PFSK-1 (cell line): ENCODE data around the gene PMPCA.

Experiments used
- POLR2AphosphoS5 ChIP-seq: IDR thresholded peaks from 2 replicates; pipeline ENCODE4 v1.6.1; 2012; ENCODE audit warnings: low read depth, mild to moderate bottlenecking, control low read depth, low read length, moderate library complexity
- SIN3A ChIP-seq: IDR thresholded peaks from 2 replicates; pipeline ENCODE4 v1.6.1; 2012; ENCODE audit warnings: mild to moderate bottlenecking, low read length, moderate library complexity, borderline replicate concordance; ENCODE audit not compliant: insufficient read depth
- TAF1 ChIP-seq: IDR thresholded peaks from 2 replicates; pipeline ENCODE4 v1.6.1; 2012; ENCODE audit warnings: low read length, control low read depth, borderline replicate concordance; ENCODE audit not compliant: insufficient read depth
- TF ChIP-seq, protein P1 (sequence below), 2 experiments: IDR thresholded peaks; 2 replicates each; pipeline versions ENCODE4 v1.6.1 to v1.8.0; 2011 to 2012; ENCODE audit warnings: low read depth in 2 of 2, low read length in 2 of 2, control low read depth in 1 of 2, inconsistent platforms in 1 of 2, mild to moderate bottlenecking in 1 of 2, moderate library complexity in 1 of 2; ENCODE audit not compliant: insufficient read depth in 1 of 2

DNA sequence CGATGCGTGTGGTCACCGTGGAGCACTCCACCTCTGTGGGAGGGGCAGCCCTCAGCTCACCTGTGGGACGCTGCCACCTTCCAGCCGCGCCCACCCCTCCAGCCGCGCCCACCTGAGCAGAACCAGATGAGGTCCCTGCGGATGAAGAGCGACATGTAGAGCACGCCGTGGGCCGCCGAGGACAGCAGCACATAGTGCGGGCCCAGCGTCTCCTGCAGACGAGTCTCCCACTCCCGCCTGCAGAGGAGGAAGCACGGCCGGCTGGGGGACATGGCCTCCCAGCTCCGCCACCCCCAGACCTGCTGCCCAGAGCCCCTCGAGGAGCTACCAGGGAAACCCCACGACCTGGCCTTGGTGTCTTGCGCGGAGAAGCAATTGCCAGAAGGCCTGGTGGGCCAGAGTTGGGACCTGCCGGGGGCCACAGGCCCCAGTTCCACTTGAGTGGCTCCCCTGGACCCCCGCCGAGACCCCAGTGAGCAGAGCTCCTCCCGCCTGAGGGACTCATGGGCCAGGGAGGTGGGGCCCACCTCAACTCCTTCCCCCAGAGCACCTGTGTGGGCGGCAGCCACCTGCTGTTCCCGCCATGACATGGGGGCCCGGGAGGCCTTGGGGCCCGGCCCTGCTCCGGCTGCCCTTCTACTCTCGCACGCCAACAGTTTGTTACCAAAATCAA is 22.7 kb downstream of the PMPCA start:
- no peak for TF ChIP-seq SIN3A
- TF ChIP-seq POLR2AphosphoS5, result no peak
- TF ChIP-seq TAF1, result no peak
- TF ChIP-seq, protein P1, sequence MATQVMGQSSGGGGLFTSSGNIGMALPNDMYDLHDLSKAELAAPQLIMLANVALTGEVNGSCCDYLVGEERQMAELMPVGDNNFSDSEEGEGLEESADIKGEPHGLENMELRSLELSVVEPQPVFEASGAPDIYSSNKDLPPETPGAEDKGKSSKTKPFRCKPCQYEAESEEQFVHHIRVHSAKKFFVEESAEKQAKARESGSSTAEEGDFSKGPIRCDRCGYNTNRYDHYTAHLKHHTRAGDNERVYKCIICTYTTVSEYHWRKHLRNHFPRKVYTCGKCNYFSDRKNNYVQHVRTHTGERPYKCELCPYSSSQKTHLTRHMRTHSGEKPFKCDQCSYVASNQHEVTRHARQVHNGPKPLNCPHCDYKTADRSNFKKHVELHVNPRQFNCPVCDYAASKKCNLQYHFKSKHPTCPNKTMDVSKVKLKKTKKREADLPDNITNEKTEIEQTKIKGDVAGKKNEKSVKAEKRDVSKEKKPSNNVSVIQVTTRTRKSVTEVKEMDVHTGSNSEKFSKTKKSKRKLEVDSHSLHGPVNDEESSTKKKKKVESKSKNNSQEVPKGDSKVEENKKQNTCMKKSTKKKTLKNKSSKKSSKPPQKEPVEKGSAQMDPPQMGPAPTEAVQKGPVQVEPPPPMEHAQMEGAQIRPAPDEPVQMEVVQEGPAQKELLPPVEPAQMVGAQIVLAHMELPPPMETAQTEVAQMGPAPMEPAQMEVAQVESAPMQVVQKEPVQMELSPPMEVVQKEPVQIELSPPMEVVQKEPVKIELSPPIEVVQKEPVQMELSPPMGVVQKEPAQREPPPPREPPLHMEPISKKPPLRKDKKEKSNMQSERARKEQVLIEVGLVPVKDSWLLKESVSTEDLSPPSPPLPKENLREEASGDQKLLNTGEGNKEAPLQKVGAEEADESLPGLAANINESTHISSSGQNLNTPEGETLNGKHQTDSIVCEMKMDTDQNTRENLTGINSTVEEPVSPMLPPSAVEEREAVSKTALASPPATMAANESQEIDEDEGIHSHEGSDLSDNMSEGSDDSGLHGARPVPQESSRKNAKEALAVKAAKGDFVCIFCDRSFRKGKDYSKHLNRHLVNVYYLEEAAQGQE (IDR thresholded peaks at IDR 0.05; ENCODE audit: insufficient read depth in 1 of 2, low read depth in 2 of 2, low read length in 2 of 2), result no peak
